VCaP (cell line): Measurements from ENCODE around the gene PTPRD.

Experiments
- H3K27ac ChIP-seq: fragments of 450-650 bp; 2 replicates; pipeline ENCODE4 v1.5.1; 2017
- TF ChIP-seq, protein P1 (sequence below): fragments of 450-650 bp; conservative IDR thresholded peaks from 2 replicates; pipeline ENCODE4 v1.5.1; 2017; ENCODE audit warnings: mild to moderate bottlenecking, moderate library complexity

PTPRD gene

DNA sequence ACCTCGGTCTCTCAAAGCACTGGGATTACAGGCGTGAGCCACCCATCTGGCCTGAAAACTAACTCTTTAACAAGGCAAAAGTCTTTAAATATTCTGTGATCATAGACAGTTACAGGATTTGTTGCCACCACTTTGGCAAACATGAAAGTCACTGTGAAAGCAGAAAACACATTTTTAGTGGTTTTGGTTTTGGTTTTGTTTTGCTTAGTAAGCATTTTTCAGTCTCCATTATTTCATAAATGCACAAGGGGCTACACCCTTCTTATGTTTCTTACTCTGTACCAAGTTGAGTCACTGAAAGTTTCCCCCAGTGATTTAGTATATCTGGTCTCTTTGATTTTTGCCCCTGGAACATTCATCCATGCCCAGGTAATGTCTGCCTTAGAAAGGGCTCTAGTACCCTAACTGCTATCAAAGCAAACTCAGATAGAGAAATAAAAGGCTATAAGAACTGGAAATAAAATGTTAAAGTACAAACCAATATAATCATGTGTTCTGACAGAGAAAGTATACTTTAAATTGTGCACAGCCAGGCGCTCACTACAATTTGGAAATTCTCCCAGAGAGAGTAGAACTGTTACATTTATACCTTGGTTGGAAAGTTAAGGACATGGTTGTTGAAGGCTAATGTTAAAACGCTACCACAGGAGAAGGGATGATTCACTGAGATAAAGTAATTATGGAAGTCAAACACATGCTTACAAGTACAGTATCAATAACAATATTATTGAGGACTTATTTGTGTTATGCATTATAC, 1790.7 kb downstream of the PTPRD start:
- TF ChIP-seq, protein P1, sequence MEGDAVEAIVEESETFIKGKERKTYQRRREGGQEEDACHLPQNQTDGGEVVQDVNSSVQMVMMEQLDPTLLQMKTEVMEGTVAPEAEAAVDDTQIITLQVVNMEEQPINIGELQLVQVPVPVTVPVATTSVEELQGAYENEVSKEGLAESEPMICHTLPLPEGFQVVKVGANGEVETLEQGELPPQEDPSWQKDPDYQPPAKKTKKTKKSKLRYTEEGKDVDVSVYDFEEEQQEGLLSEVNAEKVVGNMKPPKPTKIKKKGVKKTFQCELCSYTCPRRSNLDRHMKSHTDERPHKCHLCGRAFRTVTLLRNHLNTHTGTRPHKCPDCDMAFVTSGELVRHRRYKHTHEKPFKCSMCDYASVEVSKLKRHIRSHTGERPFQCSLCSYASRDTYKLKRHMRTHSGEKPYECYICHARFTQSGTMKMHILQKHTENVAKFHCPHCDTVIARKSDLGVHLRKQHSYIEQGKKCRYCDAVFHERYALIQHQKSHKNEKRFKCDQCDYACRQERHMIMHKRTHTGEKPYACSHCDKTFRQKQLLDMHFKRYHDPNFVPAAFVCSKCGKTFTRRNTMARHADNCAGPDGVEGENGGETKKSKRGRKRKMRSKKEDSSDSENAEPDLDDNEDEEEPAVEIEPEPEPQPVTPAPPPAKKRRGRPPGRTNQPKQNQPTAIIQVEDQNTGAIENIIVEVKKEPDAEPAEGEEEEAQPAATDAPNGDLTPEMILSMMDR: no peak
- H3K27ac ChIP-seq: no peak overlapping the region

- no peak overlapping the region for H3K27ac ChIP-seq
- TF ChIP-seq, protein P1: no peak
These were observed 1795.5 kb downstream of the PTPRD start for GRCh38 chr9:8817335-8817734.

GRCh38 chr9:8816361-8816760, 1796.4 kb downstream of the PTPRD start:
- TF ChIP-seq, protein P1: no peak
- H3K27ac ChIP-seq: no peak overlapping the region

DNA sequence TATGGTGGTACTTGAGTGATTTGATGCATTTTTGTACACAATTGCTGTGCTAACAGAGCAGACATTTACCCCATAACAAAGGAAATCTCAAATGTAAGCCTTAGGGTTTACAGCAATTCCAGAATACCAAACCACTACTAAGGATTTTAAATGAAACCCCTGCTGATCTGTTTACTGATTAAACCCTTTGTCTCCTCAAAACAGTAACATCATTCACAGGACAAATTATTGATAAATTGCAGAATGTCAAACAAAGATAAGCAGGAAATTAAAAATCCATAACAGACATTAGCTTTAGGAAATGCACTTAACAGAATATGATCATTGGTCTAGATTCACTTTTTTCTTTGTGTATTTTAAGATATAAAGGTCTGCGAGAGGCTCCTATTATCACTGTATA, 1796.9 kb downstream of the PTPRD start:
- no peak overlapping the region for H3K27ac ChIP-seq
- TF ChIP-seq, protein P1: no peak

GRCh38 chr9:8815219-8815618, 1797.6 kb downstream of the PTPRD start:
- H3K27ac ChIP-seq: no peak overlapping the region

GRCh38 chr9:8812888-8813287, 1799.9 kb downstream of the PTPRD start:
- no peak overlapping the region for H3K27ac ChIP-seq
- TF ChIP-seq, protein P1: no peak

More at GRCh38 chr9:8815219-8815618, 1797.6 kb downstream of the PTPRD start:
- TF ChIP-seq, protein P1: no peak

DNA sequence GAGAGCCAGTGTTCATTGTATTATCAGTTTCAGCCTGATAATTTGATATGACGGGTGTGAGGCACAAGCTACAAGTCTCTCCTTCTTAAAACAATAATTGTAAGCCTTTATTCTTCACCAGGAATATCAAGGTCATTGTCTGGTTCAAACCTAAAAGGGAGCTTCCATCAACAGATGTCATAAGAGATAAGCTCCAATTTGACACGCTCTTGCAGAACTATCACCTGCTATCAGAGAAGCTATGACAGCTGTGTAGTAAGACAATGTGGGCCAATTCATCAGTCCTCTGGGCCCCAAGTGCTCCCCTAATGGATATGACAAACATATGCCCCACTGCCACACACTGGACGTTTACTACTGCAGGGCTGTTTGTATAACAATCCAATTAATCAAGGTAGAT, 1803.1 kb downstream of the PTPRD start:
- TF ChIP-seq, protein P1: no peak
- H3K27ac ChIP-seq: no peak overlapping the region
